Measurements from ENCODE around the gene TANGO2. TPM values are rescaled to one million over a fixed set of nuclear protein-coding genes. Genes with fewer than 3 reads are reported as not detected.

TANGO2 gene
- total and polyA plus RNA-seq, 5 donors from 2014 or later, result 39.5 to 48.4 (median 43.2) TPM

DNA sequence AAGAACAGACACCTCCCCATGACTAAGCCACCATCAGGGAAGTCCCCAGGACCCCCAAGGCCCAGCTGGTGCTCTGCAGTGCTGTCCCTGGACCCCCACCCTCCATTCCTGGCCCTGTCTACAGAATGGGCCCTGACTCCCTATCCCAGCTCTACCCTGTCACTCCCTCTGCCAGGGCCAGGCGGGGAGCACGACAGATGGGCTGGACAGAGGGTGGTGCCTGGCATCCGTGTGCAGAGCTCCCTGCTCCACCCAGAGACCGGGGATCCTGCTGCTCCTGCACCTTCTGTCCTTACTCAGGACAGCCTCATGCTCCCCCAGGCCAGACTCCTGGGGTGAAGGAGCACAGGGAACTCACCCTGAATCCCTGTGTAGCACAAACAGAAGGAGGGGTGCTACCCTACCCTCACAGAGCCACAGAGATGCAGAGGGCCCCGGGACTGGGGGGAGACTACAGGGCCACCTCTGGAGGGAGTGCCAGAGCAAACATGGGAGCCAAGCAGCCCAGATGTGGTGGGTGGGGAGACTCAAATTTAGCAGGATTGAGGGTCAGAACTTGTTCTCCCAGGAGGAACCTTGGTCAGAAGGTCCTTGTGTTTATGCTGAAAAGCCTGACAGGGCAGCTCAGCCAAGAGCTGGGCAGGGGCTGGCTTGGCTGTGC is 6.3 kb upstream of the TANGO2 start:
- peaks cover 18% of the 10 kb centered on the region for H3K4me1 ChIP-seq (ENCODE audit: control insufficient read depth, insufficient read depth, low read length, poor library complexity, severe bottlenecking)
- H3K4me3 ChIP-seq (ENCODE audit: low read depth, low read length), result no peak overlapping the region
- peaks cover 0 to 14% (median 4%) of the 10 kb centered on the region in 4 donors for H3K4me1 Mint-ChIP-seq
- H3K27ac ChIP-seq (ENCODE audit: insufficient read depth, low read length, poor library complexity, severe bottlenecking), result no peak overlapping the region
- DNase-seq (no peak), ATAC-seq (ENCODE audit: low read depth in 2 of 2) (no peak)
- no peaks in the 10 kb centered on the region for H3K27me3 ChIP-seq (ENCODE audit: control insufficient read depth, insufficient read depth, low read length)
- no peaks in the 10 kb centered on the region for H3K9me3 Mint-ChIP-seq
- H3K27me3 Mint-ChIP-seq, result peaks cover 15% of the 10 kb centered on the region
- H3K36me3 ChIP-seq (ENCODE audit: control insufficient read depth, insufficient read depth, low read length), result no peaks in the 10 kb centered on the region
- no peaks in the 10 kb centered on the region for H3K9me3 ChIP-seq (ENCODE audit: control insufficient read depth in 2 of 2, low read length in 2 of 2)
- no peak overlapping the region for H3K27ac Mint-ChIP-seq
- H3K4me3 Mint-ChIP-seq, result peak overlapping the region; percentile 33 to 91 (median 84)
- no peaks in the 10 kb centered on the region for H3K36me3 Mint-ChIP-seq

DNA sequence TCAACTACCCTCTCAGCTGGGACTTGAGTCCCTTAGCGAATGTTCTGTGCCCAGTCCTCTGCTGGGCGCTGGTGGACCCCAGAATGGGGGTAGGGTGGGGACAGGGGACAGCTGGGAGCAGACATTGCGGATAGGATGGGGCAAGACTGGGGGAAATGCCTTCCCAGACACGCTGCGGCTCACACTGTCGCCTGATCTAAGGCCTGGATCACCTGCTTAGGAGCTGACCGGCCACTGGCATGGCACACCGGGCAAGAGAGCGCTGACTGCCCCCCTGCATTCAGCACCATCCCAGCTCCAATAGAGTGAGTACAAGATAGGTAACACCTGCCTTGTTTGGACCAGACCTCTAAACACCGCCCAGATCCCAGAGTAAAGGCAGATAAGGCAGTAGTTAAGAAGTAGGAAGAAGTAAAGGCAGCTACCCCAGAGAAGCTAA is 5.7 kb upstream of the TANGO2 start:
- no peak for DNase-seq

DNA sequence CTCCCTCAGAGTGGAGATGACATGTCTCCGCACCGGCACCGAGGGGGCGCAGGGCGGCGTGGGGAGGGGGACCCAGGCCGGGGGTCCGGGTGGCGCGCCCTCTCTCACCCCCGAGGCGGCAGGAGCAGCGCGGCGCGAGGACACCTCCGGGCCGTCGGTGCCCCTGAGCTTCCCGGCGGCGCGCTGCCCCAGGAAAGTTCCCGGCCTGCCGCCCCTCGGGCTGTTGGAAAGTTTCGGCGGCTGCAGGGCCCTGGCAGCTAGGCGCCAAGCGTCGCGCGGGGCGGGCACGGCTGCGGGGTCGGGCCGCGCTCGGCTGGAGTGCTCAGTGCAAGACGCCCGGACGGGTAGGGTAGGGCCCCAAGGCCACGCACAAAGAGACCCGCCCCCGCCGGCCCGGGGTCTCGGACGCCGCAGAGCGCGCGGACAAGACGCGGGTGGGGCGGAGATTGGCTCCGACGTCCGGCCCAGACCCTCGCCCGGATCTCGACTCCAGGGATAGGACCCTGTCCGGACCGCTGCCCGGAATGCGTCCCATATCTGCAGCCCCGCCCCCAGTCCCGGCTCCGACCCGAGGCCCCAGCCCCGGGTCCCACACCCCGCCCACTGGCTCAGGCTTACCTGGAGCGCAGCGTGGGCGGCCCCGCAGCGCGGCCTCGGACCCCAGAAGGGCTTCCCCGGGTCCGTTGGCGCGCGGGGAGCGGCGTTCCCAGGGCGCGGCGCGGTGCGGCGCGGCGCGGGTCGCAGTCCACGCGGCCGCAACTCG is 4.8 kb upstream of the TANGO2 start:
- Mint-ChIP-seq H3K9me3 (no peaks in the 10 kb centered on the region), H3K4me1 (peaks cover 0 to 22% (median 8%) of the 10 kb centered on the region in 4 donors), H3K4me3 (peak overlapping the region in 1 of 4 donors; percentile 95), H3K27me3 (peaks cover 15% of the 10 kb centered on the region), H3K27ac (no peak overlapping the region), H3K36me3 (no peaks in the 10 kb centered on the region)
- Histone ChIP-seq H3K36me3 (ENCODE audit: control insufficient read depth, insufficient read depth, low read length) (no peaks in the 10 kb centered on the region), H3K9me3 (ENCODE audit: control insufficient read depth in 2 of 2, low read length in 2 of 2) (no peaks in the 10 kb centered on the region), H3K4me3 (ENCODE audit: low read depth, low read length) (no peak overlapping the region), H3K27me3 (ENCODE audit: control insufficient read depth, insufficient read depth, low read length) (no peaks in the 10 kb centered on the region), H3K27ac (ENCODE audit: insufficient read depth, low read length, poor library complexity, severe bottlenecking) (no peak overlapping the region), H3K4me1 (ENCODE audit: control insufficient read depth, insufficient read depth, low read length, poor library complexity, severe bottlenecking) (peaks cover 27% of the 10 kb centered on the region)
- ATAC-seq (ENCODE audit: low read depth in 2 of 2) (no peak), DNase-seq (peak in 2 of 3 donors; percentile 17 to 20)

More for the DNA sequence above, 5.7 kb upstream of the TANGO2 start:
- H3K4me1 Mint-ChIP-seq, result peaks cover 0 to 17% (median 6%) of the 10 kb centered on the region in 4 donors
- H3K27ac Mint-ChIP-seq, result peak overlapping the region in 1 of 3 donors; percentile 78
- H3K36me3 Mint-ChIP-seq, result no peaks in the 10 kb centered on the region
- Histone ChIP-seq H3K9me3 (ENCODE audit: control insufficient read depth in 2 of 2, low read length in 2 of 2) (no peaks in the 10 kb centered on the region), H3K4me1 (ENCODE audit: control insufficient read depth, insufficient read depth, low read length, poor library complexity, severe bottlenecking) (peaks cover 22% of the 10 kb centered on the region), H3K27ac (ENCODE audit: insufficient read depth, low read length, poor library complexity, severe bottlenecking) (no peak overlapping the region), H3K36me3 (ENCODE audit: control insufficient read depth, insufficient read depth, low read length) (no peaks in the 10 kb centered on the region), H3K27me3 (ENCODE audit: control insufficient read depth, insufficient read depth, low read length) (no peaks in the 10 kb centered on the region), H3K4me3 (ENCODE audit: low read depth, low read length) (no peak overlapping the region)
- peaks cover 15% of the 10 kb centered on the region for H3K27me3 Mint-ChIP-seq
- peak overlapping the region; percentile 78 to 91 (median 85) for H3K4me3 Mint-ChIP-seq
- no peaks in the 10 kb centered on the region for H3K9me3 Mint-ChIP-seq
- ATAC-seq (ENCODE audit: low read depth in 2 of 2), result no peak

DNA sequence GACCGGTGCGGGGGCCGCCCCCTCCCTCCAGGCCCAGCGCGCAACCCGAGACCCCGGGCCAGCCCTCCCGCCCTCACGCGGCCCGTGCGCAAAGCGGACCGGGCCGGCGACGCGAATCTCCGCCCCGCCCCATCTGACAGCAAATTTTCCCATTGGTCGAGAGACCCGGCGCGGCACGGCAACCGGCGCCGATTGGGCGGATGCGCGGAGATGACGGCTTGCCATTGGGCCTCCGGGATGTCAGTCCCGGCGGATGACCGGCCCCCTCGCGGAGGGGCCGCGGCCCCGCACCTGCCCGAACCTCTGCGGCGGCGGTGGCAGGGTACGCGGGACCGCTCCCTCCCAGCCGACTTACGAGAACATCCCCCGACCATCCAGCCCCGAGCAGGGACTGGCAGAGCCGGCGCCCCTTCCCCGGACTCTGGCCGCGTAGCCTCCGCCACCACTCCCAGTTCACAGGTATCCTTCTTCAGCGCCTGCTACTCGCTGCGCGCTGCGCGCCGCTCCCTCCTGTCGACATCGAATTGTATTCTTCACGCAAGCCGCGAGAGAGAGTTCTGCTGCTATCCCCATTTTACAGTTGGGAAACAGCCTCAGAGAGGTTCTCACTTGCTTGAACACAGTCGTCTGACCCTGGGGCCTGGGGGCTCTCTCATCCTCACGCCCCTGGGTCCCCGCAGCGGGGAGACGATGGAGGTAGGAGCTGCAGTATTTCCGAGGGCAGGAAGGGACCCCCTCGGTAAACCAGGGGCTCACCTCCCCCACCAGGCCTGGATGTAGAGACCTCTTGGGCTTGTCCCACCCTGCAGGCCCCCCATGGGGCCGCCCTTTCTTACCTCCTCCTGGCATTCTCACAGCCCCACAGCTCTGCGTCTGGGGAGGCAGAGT is 3.9 kb upstream of the TANGO2 start, which contains the start of gene ARVCF:
Gene ARVCF (minus strand): TSS at position 90 of the 888 bp plus-strand sequence. CDS start 26,029 bp downstream, outside the sequence.
- H3K27ac ChIP-seq (ENCODE audit: insufficient read depth, low read length, poor library complexity, severe bottlenecking), result no peak within 1 kb of the TSS

DNA sequence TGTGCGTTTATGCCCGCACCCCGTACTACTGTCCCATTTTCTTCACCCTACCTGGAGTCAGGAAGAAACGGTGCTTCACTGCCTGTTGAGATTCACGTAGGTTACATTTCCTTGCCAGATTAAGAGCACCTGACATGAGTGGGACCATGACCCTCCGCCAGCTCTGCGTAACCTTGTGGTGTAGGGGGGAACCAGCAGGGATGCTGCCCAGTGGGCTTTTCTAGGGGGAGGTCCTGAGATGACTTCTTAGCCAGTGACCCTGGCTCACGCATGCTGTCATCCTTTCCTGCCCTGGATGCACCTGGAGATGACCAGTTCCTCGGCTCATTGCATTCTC is 3.3 kb upstream of the TANGO2 start:
- no peak overlapping the region for H3K27ac ChIP-seq (ENCODE audit: insufficient read depth, low read length, poor library complexity, severe bottlenecking)
- H3K4me3 Mint-ChIP-seq, result peak overlapping the region; percentile 90 to 95 (median 94)
- H3K27ac Mint-ChIP-seq, result peak overlapping the region in 1 of 3 donors; percentile 67

More for the DNA sequence above, 3.9 kb upstream of the TANGO2 start, which contains the start of gene ARVCF:
- Mint-ChIP-seq H3K27ac (peak within 1 kb of the TSS in 2 of 3 donors; percentile 67 to 78), H3K9me3 (peaks cover 0 to 1% (median 0%) of the 10 kb centered on the region in 7 donors), H3K36me3 (no peaks in the 10 kb centered on the region), H3K4me1 (peaks cover 0 to 27% (median 10%) of the 10 kb centered on the region in 4 donors), H3K27me3 (peaks cover 15% of the 10 kb centered on the region), H3K4me3 (peak within 1 kb of the TSS; percentile 90 to 95 (median 94))
- peak within 1 kb of the TSS; percentile 71 for H3K4me3 ChIP-seq (ENCODE audit: low read depth, low read length)
- ATAC-seq (ENCODE audit: low read depth in 2 of 2) (peak; percentile 64 to 68), DNase-seq (peak; percentile 88 to 92 (median 92))
- no peaks in the 10 kb centered on the region for H3K9me3 ChIP-seq (ENCODE audit: control insufficient read depth in 2 of 2, low read length in 2 of 2)
- H3K4me1 ChIP-seq (ENCODE audit: control insufficient read depth, insufficient read depth, low read length, poor library complexity, severe bottlenecking), result peaks cover 35% of the 10 kb centered on the region
- no peaks in the 10 kb centered on the region for H3K27me3 ChIP-seq (ENCODE audit: control insufficient read depth, insufficient read depth, low read length)
- no peaks in the 10 kb centered on the region for H3K36me3 ChIP-seq (ENCODE audit: control insufficient read depth, insufficient read depth, low read length)

DNA sequence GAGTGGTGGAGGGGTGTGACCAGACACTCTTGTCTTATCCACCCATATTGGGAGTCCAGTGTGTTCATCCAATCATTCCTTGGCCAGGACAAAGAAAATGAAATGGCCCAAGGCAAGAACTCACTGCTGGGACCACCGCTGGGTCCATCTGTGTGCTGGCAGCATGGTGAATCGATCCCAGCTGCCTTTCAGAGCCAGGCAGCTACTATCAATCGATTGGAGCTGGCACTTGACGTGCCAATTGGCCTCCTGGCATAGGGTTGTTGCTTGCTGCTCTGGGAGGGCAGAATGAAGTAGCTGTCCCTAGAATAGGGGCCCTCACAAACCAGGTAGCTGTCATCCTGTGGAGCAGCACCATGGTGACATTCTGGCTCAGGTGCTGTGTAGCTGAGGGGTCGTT is 2.9 kb upstream of the TANGO2 start:
- Mint-ChIP-seq H3K4me3 (peak overlapping the region; percentile 90 to 95 (median 94)), H3K9me3 (peaks cover 0 to 1% (median 0%) of the 10 kb centered on the region in 7 donors), H3K27ac (no peak overlapping the region), H3K4me1 (peaks cover 0 to 36% (median 18%) of the 10 kb centered on the region in 4 donors), H3K27me3 (peaks cover 15% of the 10 kb centered on the region), H3K36me3 (no peaks in the 10 kb centered on the region)
- no peak for DNase-seq
- H3K27me3 ChIP-seq (ENCODE audit: control insufficient read depth, insufficient read depth, low read length), result no peaks in the 10 kb centered on the region
- no peak overlapping the region for H3K4me3 ChIP-seq (ENCODE audit: low read depth, low read length)
- ATAC-seq (ENCODE audit: low read depth in 2 of 2), result no peak
- H3K27ac ChIP-seq (ENCODE audit: insufficient read depth, low read length, poor library complexity, severe bottlenecking), result no peak overlapping the region
- H3K9me3 ChIP-seq (ENCODE audit: control insufficient read depth in 2 of 2, low read length in 2 of 2), result no peaks in the 10 kb centered on the region
- H3K4me1 ChIP-seq (ENCODE audit: control insufficient read depth, insufficient read depth, low read length, poor library complexity, severe bottlenecking), result peaks cover 45% of the 10 kb centered on the region
- H3K36me3 ChIP-seq (ENCODE audit: control insufficient read depth, insufficient read depth, low read length), result no peaks in the 10 kb centered on the region

More for the DNA sequence above, 3.3 kb upstream of the TANGO2 start:
- Mint-ChIP-seq H3K27me3 (peaks cover 15% of the 10 kb centered on the region), H3K36me3 (no peaks in the 10 kb centered on the region), H3K4me1 (peaks cover 0 to 33% (median 16%) of the 10 kb centered on the region in 4 donors), H3K9me3 (peaks cover 0 to 1% (median 0%) of the 10 kb centered on the region in 7 donors)
- DNase-seq (no peak), ATAC-seq (ENCODE audit: low read depth in 2 of 2) (no peak)
- Histone ChIP-seq H3K4me1 (ENCODE audit: control insufficient read depth, insufficient read depth, low read length, poor library complexity, severe bottlenecking) (peaks cover 41% of the 10 kb centered on the region), H3K36me3 (ENCODE audit: control insufficient read depth, insufficient read depth, low read length) (no peaks in the 10 kb centered on the region), H3K9me3 (ENCODE audit: control insufficient read depth in 2 of 2, low read length in 2 of 2) (no peaks in the 10 kb centered on the region), H3K4me3 (ENCODE audit: low read depth, low read length) (peak overlapping the region; percentile 71), H3K27me3 (ENCODE audit: control insufficient read depth, insufficient read depth, low read length) (no peaks in the 10 kb centered on the region)
